OCI-LY1 (cell line): Measurements from ENCODE around the gene COMMD1.

Experiments used
- EZH2 ChIP-seq: fragments of 200-600 bp; sonication (generic), shearing (Covaris generic); IDR thresholded peaks from 2 replicates; pipeline ENCODE4 v1.8.0; 2017; ENCODE audit warnings: borderline replicate concordance, mixed run types, mild to moderate bottlenecking, antibody characterized with exemption, low read length, moderate library complexity, mixed read lengths
- TF ChIP-seq, protein P1 (sequence below): fragments of 200-600 bp; sonication (generic), shearing (Covaris generic); IDR thresholded peaks from 2 replicates; pipeline ENCODE4 v1.5.1; 2017; ENCODE audit warnings: mild to moderate bottlenecking, antibody characterized with exemption, low read length, moderate library complexity, mixed read lengths

GRCh38 chr2:62071760-62072680, 166.5 kb downstream of the COMMD1 start:
- TF ChIP-seq, protein P1, sequence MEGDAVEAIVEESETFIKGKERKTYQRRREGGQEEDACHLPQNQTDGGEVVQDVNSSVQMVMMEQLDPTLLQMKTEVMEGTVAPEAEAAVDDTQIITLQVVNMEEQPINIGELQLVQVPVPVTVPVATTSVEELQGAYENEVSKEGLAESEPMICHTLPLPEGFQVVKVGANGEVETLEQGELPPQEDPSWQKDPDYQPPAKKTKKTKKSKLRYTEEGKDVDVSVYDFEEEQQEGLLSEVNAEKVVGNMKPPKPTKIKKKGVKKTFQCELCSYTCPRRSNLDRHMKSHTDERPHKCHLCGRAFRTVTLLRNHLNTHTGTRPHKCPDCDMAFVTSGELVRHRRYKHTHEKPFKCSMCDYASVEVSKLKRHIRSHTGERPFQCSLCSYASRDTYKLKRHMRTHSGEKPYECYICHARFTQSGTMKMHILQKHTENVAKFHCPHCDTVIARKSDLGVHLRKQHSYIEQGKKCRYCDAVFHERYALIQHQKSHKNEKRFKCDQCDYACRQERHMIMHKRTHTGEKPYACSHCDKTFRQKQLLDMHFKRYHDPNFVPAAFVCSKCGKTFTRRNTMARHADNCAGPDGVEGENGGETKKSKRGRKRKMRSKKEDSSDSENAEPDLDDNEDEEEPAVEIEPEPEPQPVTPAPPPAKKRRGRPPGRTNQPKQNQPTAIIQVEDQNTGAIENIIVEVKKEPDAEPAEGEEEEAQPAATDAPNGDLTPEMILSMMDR, result no peak
- no peak for TF ChIP-seq EZH2
